H1 (cell line): Measurements from ENCODE around the gene GABARAPL2. TPM values are rescaled to one million over a fixed set of nuclear protein-coding genes. Genes with fewer than 3 reads are reported as not detected.

Experiments
- ATF2 ChIP-seq: IDR thresholded peaks from 2 replicates; pipeline ENCODE4 v1.6.1; 2012; ENCODE audit warnings: low read length, inconsistent platforms
- CHD1 ChIP-seq: IDR thresholded peaks from 2 replicates; pipeline ENCODE4 v1.6.1; 2012; ENCODE audit warnings: low read depth, low read length, improper control_type of control experiment
- JUN ChIP-seq: IDR thresholded peaks from 2 replicates; pipeline ENCODE4 v1.6.1; 2011; ENCODE audit warnings: low read depth, mild to moderate bottlenecking, improper control_type of control experiment, low read length
- KDM5A ChIP-seq: fragments of 200-600 bp; IDR thresholded peaks from 2 replicates; pipeline ENCODE4 v1.7.1; 2012; ENCODE audit warnings: mild to moderate bottlenecking, low read length, inconsistent platforms, mixed read lengths
- SP1 ChIP-seq: IDR thresholded peaks from 2 replicates; pipeline ENCODE4 v1.6.1; 2011; ENCODE audit warnings: low read depth, low read length
- polyA plus RNA-seq, 7 experiments: library from polyadenylated mRNA; depleted of rRNA in 3 of 7; stranded (reverse) in 5 of 7; unstranded in 2 of 7; fragments of >200 nt in 5 of 7; fragments of 200-250 nt in 2 of 7; gene quantifications; 1 replicate in 5 of 7; 2 replicates in 1 of 7; 4 replicates in 1 of 7; pipeline versions ENCODE4 v1.2.1 to v1.2.3, GENCODE V29; 2011 to 2013; ENCODE audit warnings: missing spikeins in 2 of 7, mixed read lengths in 2 of 7
- total RNA-seq: library from RNA; stranded (reverse); fragmentation: NEBNext Ultra II Directional; extraction: Animal tissue kit (Norgen Biotek cat#: 25700); gene quantifications from 2 replicates; pipeline ENCODE4 v1.2.1, GENCODE V29; 2021

The GABARAPL2 gene
- total and polyA plus RNA-seq, 2 of the 8 experiments (the other 6 are each of a cell fraction or from before 2014, with no cell fraction given) = 65.8 to 71.3 TPM

- no peak for TF ChIP-seq CHD1
- no peak for TF ChIP-seq JUN
- TF ChIP-seq KDM5A = no peak
- TF ChIP-seq SP1 = no peak
- TF ChIP-seq ATF2 = no peak
Observed at GRCh38 chr16:75626806-75627205, 60.6 kb downstream of the GABARAPL2 start (continued).

Other genes with a start within 250 kb of the GABARAPL2 start
- 76.9 and 77.3 TPM in 2 replicates for gene CFDP1, start 132.9 kb upstream of the GABARAPL2 start, total RNA-seq
- gene CFDP1, start 132.9 kb upstream of the GABARAPL2 start, polyA plus RNA-seq (2011; rRNA removed) = 22.5 and 25.5 TPM in 2 replicates
- 52.8 and 56.6 TPM in 2 replicates for gene TMEM170A, start 101.7 kb upstream of the GABARAPL2 start, total RNA-seq
- 21.1 and 22.9 TPM in 2 replicates for gene TMEM170A, start 101.7 kb upstream of the GABARAPL2 start, polyA plus RNA-seq (2011; rRNA removed)
- gene CHST6, start 70.9 kb upstream of the GABARAPL2 start, total RNA-seq = 25.4 and 26.4 TPM in 2 replicates
- gene CHST6, start 70.9 kb upstream of the GABARAPL2 start, polyA plus RNA-seq (2011; rRNA removed) = 18.2 and 26.5 TPM in 2 replicates
- gene CHST5, start 30.3 kb upstream of the GABARAPL2 start, total RNA-seq = 0.13 and 0.15 TPM in 2 replicates
- gene CHST5, start 30.3 kb upstream of the GABARAPL2 start, polyA plus RNA-seq (2011; rRNA removed) = 0.13 and 0.23 TPM in 2 replicates
- 8.0 and 8.3 TPM in 2 replicates for gene TMEM231, start 10.1 kb upstream of the GABARAPL2 start, total RNA-seq
- gene TMEM231, start 10.1 kb upstream of the GABARAPL2 start, polyA plus RNA-seq (2011; rRNA removed) = 26.7 and 37.6 TPM in 2 replicates
- 44.7 and 47.4 TPM in 2 replicates for gene ADAT1, start 56.9 kb downstream of the GABARAPL2 start, total RNA-seq
- gene ADAT1, start 56.9 kb downstream of the GABARAPL2 start, polyA plus RNA-seq (2011; rRNA removed) = 28.3 and 30.7 TPM in 2 replicates
- gene KARS1, start 81.3 kb downstream of the GABARAPL2 start, total RNA-seq = 210 and 221 TPM in 2 replicates
- 68.2 and 97.5 TPM in 2 replicates for gene KARS1, start 81.3 kb downstream of the GABARAPL2 start, polyA plus RNA-seq (2011; rRNA removed)
- gene TERF2IP, start 81.4 kb downstream of the GABARAPL2 start, total RNA-seq = 14.4 and 15.1 TPM in 2 replicates
- gene TERF2IP, start 81.4 kb downstream of the GABARAPL2 start, polyA plus RNA-seq (2011; rRNA removed) = 5.5 TPM in 2 replicates
- not detected in 2 replicates for gene CPHXL2, start 110.6 kb downstream of the GABARAPL2 start, total RNA-seq
- not detected in 2 replicates for gene CPHXL2, start 110.6 kb downstream of the GABARAPL2 start, polyA plus RNA-seq (2011; rRNA removed)
- gene DUXB, start 135.1 kb downstream of the GABARAPL2 start, total RNA-seq = not detected in 2 replicates
- gene DUXB, start 135.1 kb downstream of the GABARAPL2 start, polyA plus RNA-seq (2011; rRNA removed) = not detected in 2 replicates
- not detected in 2 replicates for gene CPHXL, start 160.1 kb downstream of the GABARAPL2 start, total RNA-seq
- gene CPHXL, start 160.1 kb downstream of the GABARAPL2 start, polyA plus RNA-seq (2011; rRNA removed) = not detected in 2 replicates